LHCN-M2 (cell line): ENCODE data around the gene POU3F3. TPM values are rescaled to one million over a fixed set of nuclear protein-coding genes. Genes with fewer than 3 reads are reported as not detected.

Experiments used
- DNase-seq: peaks from one replicate; pipeline ENCODE4 v3.0.0-alpha.2; 2012; ENCODE audit warnings: low read depth
- polyA plus RNA-seq: library from polyadenylated mRNA; unstranded; fragments of >200 nt; gene quantifications from one replicate; pipeline ENCODE4 v1.2.1, GENCODE V29; 2012; ENCODE audit warnings: missing spikeins
- total RNA-seq: library from RNA; depleted of rRNA; stranded (reverse); fragments of >200 nt; gene quantifications from 2 replicates; pipeline ENCODE4 v1.2.3, GENCODE V29; 2014; rRNA removed

POU3F3 gene
- not detected in 2 replicates for total RNA-seq
- 0.13 TPM for polyA plus RNA-seq

DNA sequence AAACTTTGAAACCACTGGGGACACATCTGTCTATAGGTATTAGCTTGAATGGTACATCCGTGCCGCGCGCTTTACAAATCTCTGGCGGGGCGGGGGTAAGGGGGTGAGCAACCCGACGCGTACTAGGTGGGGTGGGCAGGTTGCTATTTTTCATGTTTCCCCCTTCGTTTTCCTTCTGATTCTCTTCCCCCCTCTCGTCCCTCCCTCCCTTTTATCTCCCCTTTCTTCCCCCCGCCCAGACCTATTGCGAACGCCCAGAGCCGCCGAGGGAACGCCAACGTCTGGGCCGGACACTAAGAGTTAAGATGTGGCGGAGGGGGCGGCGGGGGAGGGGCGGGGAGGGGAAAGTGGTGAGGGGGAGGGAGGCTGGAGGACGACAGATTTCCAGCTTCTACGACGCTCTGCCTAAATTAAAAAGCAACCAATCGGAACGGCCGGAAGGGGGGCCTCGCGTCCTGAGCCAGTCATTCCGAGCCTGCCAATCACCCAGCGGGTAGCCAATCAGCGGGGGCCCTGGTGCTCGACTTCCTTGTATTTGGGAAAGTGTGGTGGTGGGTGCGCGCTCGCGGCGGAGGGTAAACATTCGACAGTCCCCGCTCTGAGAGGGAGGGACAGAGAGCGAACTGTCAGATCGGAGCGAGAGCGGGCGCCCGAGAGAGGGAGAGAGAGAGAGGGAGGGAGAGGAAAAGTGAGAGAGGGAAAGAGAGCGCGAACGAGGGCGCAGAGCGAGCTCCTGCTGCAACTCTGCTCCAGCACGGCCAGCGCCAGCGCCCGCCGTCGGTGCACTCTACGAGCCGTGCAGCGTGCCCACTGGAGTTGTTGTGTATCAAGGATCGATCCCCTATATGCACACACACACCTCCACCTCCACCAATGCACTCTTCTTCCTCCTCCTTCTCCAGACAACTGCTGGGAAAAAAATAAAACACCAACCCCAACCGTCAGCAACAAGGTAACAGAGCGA, at the start of gene POU3F3:
Gene POU3F3, plus strand, starts transcription at position 582 of the 964 bp plus-strand sequence. CDS start 1,396 bp downstream, outside the sequence.
- peak; percentile 31 for DNase-seq

DNA sequence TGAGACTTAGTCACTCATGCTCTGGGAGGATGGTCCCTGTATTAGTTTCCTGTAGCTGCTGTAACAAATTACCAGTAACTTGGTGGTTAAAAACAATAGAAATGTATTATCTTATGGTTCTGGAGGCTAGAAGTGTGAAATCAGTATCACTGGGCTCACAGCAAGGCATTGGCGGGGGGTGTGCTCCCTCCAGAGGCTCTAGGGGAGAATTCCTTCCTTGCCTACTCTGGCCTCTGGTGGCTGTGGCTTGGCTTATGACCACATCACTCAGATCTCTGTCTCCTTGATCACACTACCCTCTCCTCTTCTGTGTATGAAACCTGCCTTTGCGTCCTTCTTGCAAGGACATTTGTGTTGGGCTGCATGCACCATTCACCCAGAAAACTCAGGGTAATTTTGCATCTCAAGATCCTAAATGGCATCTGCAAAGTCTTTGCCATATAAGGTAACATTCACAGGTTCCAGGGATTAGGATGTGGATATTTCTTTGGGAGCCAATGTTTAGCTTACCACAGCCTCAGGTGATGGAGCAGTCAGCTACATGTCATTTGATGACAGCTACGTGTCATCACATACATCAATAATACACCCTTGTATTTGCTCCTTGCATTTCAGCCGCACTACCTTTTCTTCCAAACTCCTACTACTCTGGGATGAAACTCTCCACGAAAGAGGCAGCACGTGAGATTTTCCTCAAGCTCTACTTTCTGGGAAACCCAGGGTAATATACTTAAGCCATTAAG, 49.6 kb upstream of the POU3F3 start:
- no peak for DNase-seq

DNA sequence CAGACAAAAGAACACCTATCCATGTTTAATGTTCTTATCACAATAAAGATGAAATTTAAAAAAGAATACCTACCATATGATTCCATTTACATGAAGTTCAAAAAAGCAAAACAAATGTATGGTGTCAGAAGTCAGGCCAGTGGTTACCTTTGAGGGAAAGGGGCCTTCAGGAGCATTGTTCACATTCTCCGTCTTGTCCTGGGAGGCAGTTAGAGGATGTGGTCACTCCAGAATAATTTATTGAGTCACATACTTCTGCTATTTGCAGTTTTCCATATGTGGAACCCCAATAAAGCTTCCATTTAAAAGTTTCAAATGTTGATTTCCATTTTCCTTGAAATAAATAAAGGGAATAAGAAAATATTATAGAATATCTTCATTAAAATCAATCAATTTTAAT, 41.6 kb upstream of the POU3F3 start:
- no peak for DNase-seq

DNA sequence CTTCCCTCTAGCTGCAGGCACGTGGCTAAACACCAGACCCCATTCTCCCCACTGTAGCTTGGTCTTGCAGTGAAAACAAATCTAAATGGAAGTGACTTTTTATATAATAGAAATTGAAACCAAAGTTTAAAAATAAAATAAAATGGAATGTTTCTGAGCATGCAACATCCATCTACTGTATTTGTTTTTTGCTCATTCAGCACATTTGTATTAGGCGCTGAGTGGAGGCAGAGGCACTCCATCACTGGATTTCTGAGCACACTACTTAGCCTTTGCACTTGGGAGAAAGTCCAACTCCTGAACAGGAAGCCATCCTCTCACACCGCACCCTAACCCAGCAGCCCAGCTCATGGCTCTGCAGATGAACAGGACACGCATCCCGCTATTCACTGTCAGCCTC, 37.8 kb upstream of the POU3F3 start:
- DNase-seq = no peak

DNA sequence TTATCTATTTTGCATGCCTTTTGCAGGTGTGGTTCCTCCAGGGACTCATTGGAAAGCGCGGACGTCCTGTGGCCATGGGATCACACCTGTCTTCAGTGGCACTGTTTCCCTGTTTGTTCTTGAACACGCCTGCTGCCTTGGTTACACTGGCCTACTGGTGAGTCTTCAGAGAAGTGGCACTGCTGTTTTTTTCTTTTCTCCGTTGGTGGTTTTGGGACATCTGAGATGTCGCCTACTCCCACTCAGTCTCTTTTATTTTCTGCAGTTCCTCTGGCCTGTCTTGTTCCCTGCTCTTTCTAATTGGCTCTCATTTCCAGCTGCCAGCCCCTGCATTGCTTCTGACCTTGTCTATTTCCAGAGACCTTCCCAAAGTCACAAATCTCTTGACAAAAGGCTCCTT, 35.7 kb upstream of the POU3F3 start:
- DNase-seq = no peak

DNA sequence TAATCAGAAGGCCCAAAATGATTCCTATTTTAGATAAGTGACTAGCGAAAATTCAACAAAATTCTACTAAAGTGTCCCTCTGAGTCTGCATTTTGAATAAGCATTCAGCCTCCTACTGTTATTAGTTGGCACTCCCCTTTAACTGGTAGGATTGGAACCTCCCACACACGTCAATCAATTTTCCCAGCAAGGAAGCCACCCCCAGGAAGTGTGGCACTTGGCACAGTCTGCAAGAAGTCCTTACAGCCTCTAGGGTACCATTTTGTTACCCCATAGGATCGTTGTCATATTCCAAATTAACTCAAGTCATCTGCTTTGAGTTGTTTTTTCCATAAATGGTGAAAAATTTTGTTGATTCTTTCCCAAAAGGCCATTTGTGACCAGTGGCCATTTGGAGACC, 33.8 kb upstream of the POU3F3 start:
- no peak for DNase-seq

DNA sequence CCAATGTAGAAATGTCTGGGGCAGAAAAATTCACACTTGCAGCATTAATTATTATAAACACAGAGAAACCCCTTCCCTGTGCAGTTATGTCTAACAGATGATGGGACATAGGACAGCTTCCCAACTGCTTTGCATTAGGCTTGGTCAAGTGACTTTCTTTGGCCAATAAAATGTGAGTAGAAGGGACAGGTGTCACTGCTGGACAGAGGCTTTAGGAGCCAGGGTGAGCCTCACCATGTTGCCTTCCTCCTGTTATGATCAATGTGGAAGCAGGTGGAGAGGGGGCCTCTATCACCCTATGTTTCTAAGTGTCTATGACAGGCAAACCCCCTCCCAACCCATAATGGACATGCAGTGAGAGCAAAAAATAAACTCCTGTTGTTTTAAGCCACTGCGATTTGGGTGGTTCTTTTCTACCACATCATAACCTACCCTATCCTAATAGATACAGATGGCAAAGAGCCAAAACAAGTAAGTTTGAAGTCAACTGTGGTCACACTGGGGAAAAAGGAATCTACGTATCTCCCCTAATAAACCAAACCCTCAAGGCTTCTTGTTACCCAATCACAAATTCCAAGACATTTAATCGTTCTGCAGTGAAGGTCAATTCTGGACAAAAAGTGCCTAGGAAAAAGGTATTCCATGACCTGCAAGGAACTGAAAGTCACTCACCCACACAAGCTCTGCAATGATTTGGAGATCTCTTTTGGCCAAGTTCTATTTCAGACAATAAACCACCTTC, 28.6 kb upstream of the POU3F3 start:
- DNase-seq = no peak

DNA sequence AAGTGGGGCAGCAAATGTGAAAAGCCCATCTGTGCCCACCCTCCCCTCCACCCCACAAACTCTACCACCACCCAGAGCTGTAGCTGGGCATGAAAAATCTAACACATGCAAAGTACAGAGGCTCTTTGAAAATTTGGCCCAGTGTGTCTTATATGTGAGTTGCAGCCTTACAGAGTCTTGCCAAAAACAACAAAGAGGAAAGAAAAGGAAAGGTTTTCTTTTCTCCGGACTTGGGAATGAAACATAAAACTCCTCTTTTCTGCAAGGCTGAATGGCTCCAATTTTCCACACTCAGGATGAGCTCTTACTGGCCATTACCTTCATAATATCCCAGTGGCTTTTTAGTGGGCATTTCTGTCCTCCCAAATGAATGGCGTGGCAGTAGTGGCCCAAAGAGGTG, 27.9 kb upstream of the POU3F3 start:
- no peak for DNase-seq

DNA sequence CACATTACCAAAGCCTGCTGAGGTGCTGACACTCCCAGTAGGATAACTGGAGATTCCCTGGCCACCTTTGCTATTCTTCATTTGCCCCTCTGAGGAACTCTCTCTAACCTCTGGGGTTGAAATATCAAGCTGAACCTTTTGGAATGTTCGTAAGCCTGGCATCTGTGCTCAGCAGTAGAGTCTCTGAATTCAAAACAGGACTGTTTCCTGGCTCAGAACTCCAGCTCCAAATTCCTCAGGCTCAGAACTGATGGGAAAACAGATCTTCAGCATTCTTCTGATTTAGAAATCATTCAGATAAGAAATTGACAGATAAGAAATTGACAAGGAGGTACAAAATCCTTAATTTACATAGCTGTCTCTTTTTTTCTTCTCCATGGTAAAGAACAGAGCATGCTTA, 22.2 kb upstream of the POU3F3 start:
- no peak for DNase-seq

DNA sequence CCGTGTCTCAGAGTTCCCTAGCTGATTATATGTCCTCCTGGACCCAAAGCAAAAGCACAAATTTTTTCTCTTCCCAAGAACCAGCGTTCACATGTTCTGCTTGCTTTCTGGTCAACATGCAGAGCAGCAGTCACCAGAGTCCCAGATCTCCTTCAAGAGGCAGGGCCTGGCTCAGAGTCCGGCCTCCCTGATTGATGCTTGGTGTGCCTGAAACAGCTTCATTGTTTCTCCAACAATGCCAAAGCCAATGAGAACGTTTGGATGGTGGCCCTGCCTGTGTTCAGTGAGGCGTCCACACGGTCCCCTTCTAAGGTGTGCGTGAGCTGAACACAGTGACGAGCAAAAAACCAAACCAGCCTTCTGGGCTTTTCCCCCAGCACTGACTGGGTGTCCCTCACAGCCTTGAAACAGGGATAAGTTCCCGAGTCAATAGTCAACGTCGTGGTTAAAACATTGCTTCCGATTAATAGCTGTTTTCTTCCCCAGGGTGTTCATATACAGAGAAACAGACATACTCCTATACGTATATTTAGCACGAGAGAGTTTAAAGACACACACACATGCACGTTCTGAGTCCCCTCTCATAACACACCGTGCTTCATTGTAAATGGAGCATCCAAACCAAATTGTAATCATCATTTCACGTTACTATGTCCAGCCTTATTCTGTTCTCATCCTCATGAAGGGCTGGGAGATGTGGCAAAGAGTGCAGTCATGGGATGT, 19.3 kb upstream of the POU3F3 start:
- no peak for DNase-seq

DNA sequence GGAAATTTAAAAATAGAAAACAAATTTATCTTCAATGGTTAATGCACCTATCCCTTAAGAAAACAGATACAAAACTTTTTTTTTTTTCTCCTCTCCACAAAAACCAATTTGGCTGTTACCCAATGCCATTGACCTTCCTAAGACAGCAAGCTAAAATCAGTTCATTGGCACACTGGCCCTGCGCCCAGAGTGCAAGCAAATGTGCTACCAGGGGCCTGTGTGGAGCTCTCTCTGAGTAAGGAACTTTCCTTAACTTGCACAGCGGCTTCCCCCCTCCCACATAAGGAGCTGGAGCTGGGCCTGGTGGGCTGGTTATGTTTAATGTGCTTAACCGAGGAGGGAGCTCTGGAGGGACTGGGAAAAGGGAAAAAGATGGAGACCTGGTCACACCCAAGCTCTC, 17.6 kb upstream of the POU3F3 start:
- no peak for DNase-seq

DNA sequence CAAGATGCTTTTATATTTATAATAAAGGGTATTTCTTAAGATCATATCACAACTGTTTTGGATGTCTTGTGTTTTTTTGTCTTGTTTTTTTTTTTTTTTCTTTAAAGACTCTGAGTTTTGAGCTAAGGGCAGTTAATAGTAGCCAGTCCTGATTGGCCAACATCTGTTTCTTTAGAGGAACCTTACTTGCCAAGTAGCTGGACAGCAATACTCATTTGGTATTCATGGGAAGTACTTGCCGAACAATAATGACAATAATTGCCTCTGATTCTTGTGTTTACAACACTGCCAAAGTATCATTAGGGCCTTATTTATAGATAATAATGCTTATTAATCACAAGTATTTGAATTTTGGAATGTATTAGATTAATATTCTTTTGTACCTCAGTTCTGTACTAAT, 17.1 kb upstream of the POU3F3 start:
- no peak for DNase-seq

DNA sequence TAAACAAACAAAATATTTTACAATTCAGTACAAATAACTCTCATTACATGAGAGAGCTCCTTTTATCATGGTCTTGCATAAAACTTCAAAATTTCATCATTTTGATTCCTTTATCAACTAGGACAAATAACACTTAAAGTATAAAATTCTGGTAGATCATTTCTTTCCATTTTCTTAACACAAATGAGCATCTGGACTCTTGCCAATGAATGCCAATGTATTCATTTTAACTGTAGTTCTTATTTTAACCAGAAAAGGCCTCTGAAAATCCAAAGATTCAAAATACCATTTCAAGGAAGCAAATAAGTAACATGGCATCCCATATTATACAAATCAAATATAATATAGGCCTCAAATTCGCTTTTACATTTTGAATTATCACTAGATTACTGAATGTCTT, 13.8 kb upstream of the POU3F3 start:
- DNase-seq = no peak

DNA sequence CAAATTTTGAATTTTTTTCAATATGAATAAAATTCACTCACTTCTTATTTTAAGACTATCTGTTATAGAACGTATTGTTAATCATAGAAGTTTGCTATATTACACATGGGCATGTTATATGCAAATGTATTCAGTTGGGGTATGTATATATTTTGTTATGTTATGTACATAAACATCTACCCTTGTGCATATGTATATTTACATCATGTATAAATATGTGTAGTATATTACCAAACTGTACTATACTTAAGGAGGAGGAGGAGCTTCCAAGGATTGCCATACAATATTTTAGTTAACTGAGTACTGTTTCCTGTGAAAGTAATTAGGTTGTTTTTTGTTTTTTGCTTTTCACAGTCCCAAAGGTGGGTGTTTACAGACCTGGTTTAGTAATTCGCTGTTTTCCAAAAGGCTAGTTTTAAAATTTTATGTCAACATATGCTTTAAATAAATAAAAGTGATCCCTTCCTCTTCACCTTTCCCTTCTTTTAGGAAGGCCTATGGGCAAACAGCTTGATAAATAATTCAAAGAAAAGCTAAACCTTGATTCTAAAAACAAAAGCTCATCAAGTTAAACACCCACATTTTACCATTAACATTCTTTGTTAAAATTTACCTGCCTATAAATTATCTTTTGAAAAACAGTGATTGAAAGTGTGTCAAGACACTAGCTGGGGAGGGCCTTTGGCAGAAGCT, 12.9 kb upstream of the POU3F3 start:
- no peak for DNase-seq

DNA sequence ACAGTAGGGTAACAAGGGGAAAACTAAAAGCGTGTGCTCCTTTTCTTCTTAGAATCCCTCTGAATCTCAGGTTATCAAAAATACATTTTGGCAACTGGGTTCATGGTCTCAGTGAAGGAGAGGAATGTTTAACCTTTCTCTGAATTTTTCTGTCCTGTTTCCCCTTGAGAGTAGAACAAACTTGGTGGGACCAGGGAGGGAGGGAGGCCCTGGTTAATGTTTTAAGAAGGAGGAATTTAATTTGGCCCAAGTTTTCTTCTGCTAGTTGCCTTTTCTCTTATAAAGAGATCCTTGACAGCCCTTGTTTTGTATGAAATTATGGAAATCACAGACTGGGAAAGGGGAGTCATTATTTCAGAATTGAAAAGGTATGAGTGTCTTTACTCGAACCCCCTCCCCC, 12.2 kb upstream of the POU3F3 start:
- no peak for DNase-seq

DNA sequence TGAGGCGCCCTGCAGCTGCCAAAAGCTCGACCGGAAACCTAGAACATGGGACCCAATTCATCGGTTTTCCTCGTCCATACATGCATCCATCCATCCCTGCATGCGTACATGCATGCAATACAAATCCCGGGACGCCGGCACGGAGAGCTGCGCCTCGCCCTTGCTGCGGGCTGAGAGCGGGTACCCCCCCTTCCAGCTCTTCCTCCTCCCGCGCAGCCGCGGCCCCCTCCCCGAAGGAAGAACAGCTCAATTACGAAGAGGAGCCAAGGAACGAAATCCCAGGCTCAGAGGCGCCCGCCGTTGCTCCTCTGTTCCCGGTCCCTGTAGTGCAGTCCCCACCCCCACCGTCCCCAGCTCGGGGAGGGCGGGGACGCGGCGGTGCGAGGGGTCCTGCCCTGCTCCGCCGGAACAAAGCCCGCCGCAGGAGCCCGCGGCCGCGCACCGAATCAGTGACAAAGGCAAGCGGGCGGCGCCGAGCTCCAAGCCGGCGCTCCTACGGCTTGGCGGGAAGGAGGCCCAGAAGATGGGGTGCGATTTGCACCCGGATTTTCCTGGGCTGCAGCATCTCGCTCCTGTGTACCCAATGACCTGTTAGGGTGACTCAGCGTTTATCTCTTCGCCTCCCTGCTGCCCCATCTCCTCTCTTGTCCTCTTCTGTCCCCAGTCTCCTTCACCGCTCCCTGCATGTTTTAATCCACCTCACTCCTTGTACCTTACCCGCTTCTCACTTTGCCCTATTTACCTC, 8.9 kb upstream of the POU3F3 start:
- DNase-seq = no peak

DNA sequence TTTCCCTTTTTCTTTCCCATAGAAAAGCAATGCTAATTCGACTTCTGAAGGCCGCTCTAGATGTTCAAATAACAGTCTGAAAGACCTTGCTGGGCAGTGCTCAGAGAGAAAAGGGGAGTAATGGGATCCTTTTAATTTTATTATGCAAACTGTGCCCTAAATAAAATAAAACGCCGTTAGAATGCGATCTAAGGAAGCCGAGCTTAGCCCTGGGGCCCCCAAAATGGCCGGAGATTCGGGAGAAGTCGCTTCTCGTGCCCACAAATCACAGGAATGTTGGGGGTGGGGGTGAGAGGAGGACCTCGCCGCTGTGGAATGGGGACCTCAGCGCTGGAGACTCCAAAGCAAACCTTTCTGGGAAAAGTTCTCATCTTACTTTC, 8.4 kb upstream of the POU3F3 start:
- DNase-seq = no peak

DNA sequence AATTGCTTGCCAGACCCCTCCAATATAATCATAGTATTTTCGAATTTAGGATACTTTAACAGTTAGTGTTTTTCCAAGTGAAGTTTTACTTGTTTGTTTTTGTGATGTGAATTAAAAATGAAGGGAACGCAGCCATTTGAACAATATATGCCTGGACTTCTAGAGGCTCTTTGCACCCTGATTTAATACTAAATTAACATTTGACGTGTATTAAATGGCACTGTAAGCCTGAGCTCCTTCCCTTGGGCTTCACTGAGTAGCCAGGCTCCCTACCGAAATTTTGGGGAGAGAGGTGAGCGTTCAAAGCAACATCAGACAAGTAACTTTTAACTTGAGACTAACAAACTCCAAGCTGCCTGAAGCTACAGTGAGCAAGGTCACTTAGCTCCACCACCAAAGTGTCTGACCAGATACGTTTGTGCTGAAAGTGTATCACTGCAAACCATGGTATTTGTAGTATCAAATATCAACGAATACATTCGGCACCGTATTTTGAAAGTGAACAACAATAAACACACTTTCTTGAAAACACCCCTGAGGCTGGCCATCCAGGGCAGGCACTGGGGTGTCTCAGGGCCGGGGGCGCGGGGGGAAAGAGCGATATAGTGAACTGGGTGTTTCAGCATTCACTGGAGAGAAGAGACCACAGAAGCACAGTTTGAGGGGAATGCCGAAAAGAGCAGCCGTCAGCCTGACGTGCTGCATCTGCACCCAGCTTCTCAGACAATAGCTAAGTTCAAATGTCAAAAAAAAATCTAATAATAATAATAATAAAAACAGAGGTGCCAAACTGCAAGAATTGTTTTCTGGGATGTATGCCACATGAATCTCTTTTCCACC, 7.7 kb upstream of the POU3F3 start:
- no peak for DNase-seq
